GM12891 (cell line): ENCODE results near the gene NDUFB8.

ENCODE experiments used
- POLR2A ChIP-seq: IDR thresholded peaks from 2 replicates; pipeline ENCODE4 v1.6.1; 2011; ENCODE audit warnings: low read depth, low read length, control low read depth
- POU2F2 ChIP-seq: IDR thresholded peaks from 2 replicates; pipeline ENCODE4 v1.6.1; 2011; ENCODE audit warnings: low read depth, mild to moderate bottlenecking, control low read depth, low read length, moderate library complexity
- SPI1 ChIP-seq: IDR thresholded peaks from 2 replicates; pipeline ENCODE4 v1.6.1; 2011; ENCODE audit warnings: low read depth, low read length, control low read depth

DNA sequence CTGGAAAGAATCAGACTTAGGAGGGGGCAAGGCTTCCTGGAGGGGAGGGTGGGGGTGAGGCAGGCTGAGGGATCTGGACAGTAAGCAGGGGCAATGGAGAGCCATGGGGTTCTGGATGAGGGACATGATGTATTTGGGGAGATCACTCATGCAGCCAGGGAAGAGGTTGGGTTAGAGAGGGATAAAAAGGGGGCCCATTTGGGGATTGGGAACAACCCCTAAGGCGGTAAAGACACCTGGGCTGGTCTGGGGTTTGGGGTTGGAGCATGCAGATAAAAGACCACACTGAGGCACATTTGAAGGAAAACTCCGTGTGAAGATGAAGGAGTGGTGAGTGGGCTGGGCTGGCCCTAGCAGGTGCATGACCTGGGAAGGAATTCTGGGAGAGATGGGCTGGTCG, 36.9 kb upstream of the NDUFB8 start:
- no peak for TF ChIP-seq POLR2A
- no peak for TF ChIP-seq SPI1
- TF ChIP-seq POU2F2, result no peak
